Fibroblast of the conjunctiva (primary cell): ENCODE results near the gene HNF1A.
"Not testable (repeated sequence)": the region's sequence is repeated elsewhere in the genome, so short reads cannot be mapped to it uniquely, and the experiment has no call there.

Experiments used
- DNase-seq: peaks from one replicate; pipeline ENCODE4 v3.0.0-alpha.2; 2010; ENCODE audit warnings: low read depth

HNF1A gene, protein sequence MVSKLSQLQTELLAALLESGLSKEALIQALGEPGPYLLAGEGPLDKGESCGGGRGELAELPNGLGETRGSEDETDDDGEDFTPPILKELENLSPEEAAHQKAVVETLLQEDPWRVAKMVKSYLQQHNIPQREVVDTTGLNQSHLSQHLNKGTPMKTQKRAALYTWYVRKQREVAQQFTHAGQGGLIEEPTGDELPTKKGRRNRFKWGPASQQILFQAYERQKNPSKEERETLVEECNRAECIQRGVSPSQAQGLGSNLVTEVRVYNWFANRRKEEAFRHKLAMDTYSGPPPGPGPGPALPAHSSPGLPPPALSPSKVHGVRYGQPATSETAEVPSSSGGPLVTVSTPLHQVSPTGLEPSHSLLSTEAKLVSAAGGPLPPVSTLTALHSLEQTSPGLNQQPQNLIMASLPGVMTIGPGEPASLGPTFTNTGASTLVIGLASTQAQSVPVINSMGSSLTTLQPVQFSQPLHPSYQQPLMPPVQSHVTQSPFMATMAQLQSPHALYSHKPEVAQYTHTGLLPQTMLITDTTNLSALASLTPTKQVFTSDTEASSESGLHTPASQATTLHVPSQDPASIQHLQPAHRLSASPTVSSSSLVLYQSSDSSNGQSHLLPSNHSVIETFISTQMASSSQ

DNA sequence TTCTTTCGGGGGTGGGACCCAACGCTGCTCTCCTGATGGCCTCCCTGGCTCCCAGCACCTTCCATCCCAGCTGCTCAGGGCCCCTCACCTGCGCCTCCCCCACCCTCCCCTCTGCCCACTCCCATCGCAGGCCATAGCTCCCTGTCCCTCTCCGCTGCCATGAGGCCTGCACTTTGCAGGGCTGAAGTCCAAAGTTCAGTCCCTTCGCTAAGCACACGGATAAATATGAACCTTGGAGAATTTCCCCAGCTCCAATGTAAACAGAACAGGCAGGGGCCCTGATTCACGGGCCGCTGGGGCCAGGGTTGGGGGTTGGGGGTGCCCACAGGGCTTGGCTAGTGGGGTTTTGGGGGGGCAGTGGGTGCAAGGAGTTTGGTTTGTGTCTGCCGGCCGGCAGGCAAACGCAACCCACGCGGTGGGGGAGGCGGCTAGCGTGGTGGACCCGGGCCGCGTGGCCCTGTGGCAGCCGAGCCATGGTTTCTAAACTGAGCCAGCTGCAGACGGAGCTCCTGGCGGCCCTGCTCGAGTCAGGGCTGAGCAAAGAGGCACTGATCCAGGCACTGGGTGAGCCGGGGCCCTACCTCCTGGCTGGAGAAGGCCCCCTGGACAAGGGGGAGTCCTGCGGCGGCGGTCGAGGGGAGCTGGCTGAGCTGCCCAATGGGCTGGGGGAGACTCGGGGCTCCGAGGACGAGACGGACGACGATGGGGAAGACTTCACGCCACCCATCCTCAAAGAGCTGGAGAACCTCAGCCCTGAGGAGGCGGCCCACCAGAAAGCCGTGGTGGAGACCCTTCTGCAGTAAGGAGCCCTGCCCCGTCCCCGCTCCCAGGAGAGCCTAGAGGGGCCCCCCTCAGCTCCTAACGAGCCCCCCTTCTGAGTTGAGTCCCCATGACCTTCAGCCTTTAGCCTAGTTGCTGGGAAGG, at the start of gene HNF1A:
Gene HNF1A (plus strand): TSS at position 248 of the 924 bp plus-strand sequence. CDS start 226 bp downstream, at position 474.
- DNase-seq, result no peak

DNA sequence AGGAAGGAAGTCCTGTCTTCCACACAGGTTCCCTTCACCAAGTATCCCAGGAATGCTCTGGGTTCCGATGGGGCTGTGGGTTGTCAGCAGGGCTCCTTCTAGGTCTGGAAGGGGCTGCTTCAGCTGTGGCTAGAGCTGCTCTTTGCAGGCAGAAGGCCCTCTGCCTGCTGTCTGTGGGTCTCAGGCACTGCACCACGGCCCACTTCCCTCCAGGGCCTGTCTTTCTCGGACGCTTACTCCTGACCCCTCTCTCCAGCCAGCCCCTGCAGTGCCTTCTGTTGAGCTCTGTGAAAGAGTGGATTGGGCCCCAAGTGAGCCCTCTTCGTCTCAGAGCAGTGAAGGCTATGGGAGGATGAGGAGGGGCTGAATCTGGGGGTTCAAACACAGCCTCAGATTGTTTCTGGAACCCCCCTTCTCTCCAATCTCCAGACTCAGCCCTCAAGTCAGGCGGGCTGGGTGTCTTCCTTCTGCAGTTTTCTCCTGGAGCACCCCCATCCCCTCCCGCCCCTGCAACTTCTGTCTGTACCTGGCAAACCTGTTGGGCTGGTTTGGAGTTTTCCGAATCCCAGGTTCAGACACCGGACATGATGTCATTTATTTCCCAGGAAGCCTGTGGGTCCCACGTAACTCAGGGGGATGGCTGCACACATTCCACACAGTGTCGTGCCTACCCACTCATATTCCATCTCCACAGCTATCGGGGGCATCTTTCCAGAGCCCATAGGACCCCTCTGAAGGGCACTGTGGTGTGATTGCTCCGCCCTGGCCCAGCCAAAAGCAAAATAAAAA, 49.3 kb upstream of the HNF1A start:
- DNase-seq, result no peak

DNA sequence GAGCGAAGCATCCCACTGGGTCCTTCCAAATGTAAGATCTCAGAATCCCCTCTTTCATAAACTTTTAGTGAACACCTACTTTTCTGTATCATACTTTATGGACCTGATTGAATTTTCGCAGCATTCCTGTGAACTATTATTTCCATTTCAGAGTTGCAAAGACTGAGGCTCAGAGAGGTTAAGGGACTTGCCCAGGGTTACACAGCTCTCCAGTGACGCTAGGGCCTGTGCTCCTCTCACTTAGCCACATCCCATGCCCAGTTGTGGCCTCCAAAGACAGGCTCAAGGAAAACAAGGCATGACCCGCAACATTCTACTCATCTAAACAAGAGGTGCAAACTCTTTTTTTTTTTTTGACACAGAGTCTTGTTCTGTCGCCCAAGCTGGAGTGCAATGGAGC, 48.3 kb upstream of the HNF1A start:
- DNase-seq, result no peak

DNA sequence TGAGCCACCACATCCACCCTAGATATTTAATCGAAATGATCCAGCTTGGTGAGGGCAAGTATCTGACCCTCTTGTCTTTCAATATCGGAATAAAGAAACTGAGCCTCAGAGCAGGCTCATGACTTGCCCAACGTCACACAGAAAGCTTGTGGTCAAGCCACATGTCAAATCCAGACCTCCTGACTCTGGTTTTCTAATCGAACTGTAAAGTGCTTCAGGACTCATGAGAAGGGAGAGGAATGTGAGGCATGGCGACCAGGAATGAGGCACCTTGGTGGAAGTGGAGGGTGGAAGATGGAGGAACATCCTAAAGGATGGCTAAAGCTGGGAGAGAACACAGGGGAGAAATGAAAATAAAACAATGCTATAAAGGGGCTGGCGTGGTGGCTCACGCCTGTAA, 46.3 kb upstream of the HNF1A start:
- DNase-seq, result no peak

DNA sequence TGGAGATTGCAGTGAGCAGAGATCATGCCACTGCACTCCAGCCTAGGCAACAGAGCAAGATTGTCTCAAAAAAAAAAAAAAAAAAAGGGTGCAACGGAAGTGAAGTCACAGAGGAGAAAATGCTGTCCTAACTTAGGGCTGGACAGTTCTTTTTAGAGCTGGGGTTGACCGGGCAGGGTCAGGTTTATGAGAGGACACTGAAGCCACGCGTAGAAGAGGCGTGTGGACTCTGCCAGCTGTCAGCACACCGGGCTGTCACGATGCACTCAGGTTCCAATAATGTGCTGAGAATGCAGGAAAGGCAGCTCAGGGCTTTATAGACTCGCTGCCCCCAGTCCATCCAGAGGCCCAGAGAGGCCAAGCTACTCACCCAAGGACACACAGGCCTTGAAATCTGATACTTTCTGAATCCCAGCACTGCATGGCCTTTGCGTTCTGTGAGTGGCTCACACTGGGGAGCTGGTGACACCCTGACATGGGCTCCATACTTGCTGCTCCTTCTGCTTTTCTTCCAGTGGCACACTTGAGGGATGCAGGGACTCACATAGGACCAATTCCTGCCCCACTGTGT, 45.3 kb upstream of the HNF1A start:
- DNase-seq, result no peak

DNA sequence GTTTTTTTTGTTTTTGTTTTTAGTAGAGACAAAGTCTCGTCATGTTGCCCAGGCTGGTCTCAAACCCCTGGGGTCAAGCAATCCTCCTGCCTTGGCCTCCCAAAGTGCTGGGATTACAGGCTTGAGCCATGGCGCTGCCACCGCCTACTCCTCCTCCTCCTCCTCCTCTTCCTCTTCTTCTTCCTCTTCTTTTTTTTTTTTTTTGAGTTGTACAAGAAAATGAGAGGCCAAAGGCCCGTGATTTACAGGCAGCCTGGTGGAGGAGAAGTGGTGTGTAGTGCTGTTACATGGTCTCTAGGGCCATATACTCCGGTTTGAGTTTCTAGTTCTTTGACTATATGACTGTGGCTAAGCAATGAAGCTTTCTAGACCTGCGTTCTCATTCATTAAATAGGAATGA, 44.6 kb upstream of the HNF1A start:
- DNase-seq, result no peak

DNA sequence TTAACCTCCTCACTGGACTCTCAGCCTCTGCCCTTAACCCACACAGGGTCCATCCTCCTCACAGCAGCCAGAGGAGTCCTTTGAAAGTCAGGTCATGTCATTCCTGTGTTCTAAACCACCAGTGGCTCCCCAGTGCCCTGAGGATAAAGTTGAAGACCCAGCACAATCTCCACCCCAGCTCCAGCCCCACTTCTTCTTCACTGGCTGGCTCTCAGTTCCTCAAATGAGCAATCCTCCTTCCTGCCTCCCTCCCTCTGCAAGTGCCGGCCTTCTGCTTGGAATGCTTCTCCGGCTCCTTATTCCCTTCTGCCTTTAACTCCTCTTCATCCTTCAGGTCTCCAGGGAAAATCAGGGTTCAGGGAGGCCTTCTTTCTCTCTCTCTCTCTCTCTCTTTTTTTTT, 42.1 kb upstream of the HNF1A start:
- DNase-seq, result no peak

DNA sequence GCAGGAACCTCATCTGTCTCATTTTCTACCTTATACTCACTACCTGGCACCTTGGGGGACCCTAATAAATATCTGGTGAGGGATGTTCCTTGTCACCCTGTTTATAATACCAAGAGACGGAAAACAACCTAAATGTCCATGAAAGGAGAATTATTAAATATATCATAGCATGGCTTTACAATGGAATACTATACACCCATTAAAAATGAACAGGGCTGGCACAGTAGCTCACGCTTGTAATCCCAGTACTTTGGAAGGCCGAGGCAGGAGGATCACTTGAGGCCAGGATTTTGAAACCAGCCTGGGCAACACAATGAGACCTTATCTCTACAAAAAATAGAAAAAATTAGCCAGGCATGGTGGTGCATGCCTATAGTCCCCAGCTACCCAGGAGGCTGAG, 39.8 kb upstream of the HNF1A start:
- no peak for DNase-seq

DNA sequence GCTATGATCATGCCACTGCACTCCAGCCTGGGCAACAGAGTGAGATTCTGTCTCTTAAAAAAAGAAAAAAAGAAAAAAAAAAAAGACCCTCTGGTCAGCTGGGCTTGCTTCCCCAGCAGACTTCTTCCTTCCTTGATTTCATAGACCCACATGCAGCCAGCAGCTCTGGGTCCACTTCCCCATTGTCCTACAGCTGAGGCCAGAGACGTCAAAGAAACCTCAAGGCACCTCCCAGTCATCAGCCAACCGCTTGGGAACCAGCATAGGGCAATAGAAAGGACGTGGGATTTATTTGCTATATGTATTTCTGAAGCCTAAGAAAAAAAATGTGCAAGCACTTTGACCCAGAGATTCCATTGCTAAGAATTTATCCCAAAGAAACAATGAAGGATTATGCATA, 38.8 kb upstream of the HNF1A start:
- DNase-seq, result no peak

DNA sequence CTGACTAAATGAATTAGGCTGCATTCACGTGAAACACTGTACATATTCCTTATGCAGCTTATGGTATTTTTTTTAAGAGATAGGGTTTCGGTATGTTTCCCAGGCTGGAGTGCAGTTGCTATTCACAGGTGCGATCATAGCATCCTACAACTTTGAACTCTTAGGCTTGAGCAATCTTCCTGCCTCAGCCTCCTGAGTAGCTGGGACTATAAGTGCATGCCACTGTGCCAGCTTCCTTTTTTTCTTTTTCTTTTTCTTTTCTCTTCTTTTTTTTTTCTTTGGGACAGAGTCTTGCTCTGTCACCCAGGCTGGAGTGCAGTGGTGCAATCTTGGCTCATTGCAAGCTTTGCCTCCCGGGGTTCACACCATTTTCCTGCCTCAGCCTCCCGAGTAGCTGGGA, 38.3 kb upstream of the HNF1A start:
- DNase-seq, result no peak

DNA sequence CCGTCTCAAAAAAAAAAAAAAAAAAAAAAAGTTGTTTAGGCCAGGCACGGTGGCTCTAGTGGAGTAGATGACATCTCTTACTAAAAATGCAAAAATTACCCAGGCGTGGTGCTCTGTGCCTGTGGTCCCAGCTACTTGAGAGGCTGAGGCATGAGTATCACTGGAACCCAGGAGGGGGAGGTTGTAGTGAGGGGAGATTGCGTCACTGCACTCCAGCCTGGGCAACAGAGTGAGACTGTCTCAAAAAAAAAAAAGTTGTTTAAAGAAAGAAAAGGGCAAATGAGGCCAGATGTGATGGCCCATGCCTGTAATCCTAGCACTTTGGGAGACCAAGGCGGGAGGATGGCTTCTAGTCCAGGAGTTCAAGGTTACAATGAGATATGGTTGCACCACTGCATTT, 37.5 kb upstream of the HNF1A start:
- DNase-seq, result no peak

DNA sequence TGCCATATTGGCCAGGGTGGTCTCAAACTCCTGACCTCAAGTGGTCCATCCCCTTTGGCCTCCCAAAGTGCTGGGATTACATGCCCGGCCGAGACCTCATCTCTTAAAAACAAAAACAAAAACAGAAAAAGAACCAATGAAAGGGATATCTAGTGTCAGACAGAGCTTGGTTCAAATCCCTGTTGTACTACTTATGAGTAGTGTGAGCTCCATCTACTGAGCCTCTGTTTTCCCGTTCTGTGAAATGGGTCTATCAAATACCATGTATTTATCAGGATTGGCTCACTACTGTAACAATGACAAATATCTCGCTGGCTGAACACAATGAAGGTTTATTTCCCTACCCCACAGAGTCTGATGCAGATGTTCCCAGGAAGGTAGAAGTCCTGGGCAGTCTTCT, 36.9 kb upstream of the HNF1A start:
- DNase-seq, result no peak

DNA sequence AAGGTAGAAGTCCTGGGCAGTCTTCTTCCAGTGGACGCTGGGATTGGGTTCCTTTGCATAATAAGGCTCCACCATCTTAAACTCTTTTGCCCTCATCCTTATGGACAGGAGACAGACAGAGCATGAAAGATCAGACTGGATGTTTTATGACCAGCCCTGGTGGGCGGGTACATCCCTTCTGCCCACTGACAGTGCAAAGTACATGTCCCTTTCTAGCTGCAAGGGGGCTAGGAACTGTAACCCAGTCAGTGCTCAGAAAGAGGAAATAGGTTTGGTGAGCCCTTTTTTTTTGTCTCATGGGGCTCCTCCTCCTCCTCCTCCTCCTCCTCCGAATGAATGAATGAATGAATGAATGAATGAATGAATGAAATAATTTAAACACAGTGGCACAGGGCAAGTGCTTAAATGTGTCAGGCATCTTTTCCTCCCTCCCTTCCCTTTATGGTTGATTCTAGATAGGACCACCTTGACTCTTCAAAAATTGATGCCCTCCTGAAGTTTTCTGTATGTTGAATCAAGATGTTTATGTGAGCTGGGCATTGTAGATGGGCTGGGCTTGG, 36.4 kb upstream of the HNF1A start:
- DNase-seq, result no peak

DNA sequence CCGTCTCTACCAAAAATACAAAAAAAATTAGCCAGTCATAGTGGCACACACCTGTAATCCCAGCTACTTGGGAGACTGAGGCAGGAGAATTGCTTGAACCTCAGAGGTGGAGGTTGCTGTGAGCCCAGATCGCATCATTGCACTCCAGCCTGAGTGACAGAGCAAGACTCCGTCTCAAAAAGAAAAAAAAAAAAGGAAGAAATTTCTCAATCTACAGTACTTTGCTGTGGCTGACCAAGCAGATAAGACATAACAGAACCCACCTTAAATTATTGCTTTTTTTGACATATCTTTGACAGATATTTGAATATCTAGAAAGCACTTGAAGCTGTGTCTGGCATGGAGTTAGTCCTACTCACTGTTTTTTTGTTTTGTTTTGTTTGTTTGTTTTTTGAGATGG, 34.9 kb upstream of the HNF1A start:
- DNase-seq, result no peak

DNA sequence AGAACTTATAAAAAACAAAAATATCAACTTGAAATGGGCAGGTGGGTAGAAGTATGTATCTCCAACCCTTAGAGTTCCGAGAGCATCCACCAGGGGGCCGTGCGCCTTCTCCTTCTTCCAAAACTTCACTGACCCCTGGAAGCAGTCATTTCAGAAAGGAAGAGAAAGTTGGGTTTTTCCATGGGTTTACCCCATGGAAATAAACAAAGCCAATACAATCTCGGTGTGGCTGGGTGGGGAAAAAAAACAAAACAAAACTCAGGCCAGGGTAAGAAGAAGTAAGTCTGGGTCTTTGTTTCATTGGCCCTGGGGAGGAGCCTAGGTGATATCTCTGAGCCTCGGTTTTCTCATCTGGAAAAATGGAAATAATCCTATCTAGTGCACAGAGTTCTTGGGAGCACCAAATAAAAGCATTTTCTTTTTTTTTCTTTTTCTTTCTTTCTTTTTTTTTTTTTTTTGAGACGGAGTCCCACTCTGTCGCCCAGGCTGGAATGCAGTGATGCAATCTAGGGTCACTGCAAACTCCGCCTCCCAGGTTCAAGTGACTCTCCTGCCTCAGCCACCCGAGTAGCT, 33.6 kb upstream of the HNF1A start:
- DNase-seq, result peak; percentile 12

DNA sequence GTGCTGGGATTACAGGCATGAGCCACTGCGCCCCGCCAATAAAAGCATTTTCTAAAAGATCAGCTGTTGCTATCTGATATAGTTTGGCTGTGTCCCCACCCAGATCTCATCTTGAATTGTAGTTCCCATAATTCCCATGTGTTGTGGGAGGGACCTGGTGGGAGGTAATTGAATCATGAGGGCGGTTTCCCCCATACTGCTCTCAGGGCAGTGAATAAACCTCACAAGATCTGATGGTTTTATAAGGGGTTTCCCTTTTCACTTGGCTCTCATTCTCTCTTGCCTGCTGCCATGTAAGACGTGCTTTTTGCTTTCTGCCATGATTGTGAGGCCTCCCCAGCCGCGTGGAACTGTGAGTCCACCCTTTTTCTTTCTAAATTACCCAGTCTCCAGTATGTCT, 32.8 kb upstream of the HNF1A start:
- DNase-seq, result not testable (repeated sequence)

DNA sequence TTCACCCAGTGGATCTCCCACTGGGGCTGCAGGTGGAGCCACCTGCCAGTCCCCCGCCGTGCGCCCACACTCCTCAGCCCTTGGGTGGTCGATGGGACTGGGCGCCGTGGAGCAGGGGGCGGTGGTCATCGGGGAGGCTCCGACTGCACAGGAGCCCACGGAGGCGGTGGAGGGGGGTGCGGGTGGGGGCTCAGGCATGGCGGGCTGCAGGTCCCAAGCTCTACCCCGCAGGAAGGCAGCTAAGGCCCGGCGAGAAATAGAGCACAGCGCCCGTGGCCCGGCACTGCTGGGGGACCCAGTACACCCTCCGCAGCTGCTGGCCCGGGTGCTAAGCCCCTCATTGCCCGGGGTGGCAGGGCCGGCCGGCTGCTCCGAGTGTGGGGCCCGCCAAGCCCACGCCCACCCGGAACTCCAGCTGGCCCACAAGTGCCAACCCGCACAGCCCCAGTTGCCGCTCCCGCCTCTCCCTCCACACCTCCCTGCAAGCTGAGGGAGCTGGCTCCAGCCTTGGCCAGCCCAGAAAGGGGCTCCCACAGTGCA, 28.0 kb upstream of the HNF1A start:
- not testable (repeated sequence) for DNase-seq

DNA sequence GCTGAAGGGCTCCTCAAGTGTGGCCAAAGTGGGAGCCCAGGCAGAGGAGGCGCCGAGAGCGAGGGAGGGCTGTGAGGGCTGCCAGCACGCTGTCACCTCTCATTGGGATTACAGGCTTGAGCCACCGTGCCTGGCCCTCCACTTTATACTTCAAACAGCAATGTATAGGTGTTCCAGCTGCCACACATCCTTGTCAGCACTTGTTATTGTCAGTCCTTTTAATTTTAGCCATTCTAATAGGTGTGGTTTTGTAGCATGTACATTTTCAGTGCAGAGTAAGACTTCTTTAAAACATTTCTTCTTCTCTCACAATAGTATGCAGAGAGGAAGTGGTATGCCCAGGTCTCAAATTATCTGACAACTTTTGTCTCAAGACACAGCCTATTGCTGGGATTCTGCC, 27.5 kb upstream of the HNF1A start:
- no peak for DNase-seq

DNA sequence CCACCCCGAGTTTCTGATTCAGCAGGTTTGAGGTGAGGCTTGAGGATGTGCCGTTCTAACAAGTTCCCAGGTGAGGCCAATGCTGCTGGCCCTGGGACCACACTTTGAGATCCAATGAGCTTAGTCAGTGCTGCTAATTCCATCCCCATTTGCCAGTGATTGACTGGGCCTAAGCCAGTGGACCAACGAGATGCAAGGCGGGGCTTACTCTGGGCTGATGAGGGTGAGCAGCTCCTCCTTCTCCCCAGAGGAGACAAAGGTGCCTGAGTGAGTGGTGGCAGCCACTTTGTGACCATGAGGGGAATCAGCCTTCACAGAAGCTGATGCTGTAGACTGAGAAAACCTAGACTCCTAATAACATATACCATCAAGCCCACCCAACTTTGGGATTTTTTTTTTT, 23.1 kb upstream of the HNF1A start:
- DNase-seq, result no peak

DNA sequence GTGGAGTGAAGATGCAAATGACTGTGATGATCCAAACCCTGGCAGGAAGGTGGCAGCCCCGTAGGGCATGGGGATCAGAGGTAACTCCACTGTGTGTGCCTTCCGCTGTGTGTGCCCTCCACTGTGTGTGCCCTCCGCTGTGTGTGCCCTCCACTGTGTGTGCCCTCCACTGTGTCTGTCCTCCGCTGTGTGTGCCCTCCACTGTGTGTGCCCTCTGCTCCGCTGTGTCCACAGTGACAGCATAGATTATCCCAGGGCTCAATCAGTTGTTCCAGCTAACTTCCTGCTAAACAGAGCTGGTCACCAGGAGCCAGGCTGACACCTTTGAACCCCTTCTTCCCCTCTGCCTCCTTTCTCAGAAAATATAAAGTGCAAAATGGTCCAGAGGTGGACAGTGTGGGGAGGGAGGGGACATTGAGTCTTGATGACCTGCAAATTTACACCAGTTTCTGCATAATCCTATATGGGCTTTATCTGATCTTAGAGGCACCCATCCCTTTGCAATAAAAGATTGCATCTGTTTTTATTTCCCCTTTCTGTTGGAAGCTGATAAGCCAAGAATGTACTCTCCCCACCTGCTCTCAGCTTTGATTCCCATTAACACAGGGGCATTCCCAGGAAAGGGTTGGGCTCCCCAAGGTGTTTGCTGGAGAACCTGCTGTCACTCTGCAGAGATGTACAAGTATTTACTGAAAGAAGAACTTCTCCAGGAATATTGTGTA, 21.6 kb upstream of the HNF1A start:
- no peak for DNase-seq
